Measurements from ENCODE around the gene DEK. TPM values are rescaled to one million over a fixed set of nuclear protein-coding genes. Genes with fewer than 3 reads are reported as not detected.
"Not testable (repeated sequence)": the region's sequence is repeated elsewhere in the genome, so short reads cannot be mapped to it uniquely, and the experiment has no call there.

The DEK gene
- total RNA-seq, 1 donor: 93.3 TPM

- H3K4me3 ChIP-seq (ENCODE audit: low read length): no peak overlapping the region
- peaks cover 47% of the 10 kb centered on the region for H3K4me1 ChIP-seq (ENCODE audit: insufficient read depth, low read length)
- H3K27me3 ChIP-seq (ENCODE audit: insufficient read depth, low read length): no peaks in the 10 kb centered on the region
- H3K9me3 ChIP-seq (ENCODE audit: low read depth, low read length): no peaks in the 10 kb centered on the region
Measured at GRCh38 chr6:18179770-18180356, 84.5 kb downstream of the DEK start.

- Histone ChIP-seq H3K4me1 (ENCODE audit: insufficient read depth, low read length) (peaks cover 47% of the 10 kb centered on the region), H3K9me3 (ENCODE audit: low read depth, low read length) (no peaks in the 10 kb centered on the region), H3K4me3 (ENCODE audit: low read length) (no peak overlapping the region), H3K27me3 (ENCODE audit: insufficient read depth, low read length) (no peaks in the 10 kb centered on the region)
Measured at GRCh38 chr6:18178960-18179615, 85.2 kb downstream of the DEK start.

GRCh38 chr6:18177286-18177965, 86.9 kb downstream of the DEK start:
- H3K4me1 ChIP-seq (ENCODE audit: insufficient read depth, low read length): peaks cover 47% of the 10 kb centered on the region
- H3K4me3 ChIP-seq (ENCODE audit: low read length): no peak overlapping the region
- no peaks in the 10 kb centered on the region for H3K9me3 ChIP-seq (ENCODE audit: low read depth, low read length)
- no peaks in the 10 kb centered on the region for H3K27me3 ChIP-seq (ENCODE audit: insufficient read depth, low read length)

DNA sequence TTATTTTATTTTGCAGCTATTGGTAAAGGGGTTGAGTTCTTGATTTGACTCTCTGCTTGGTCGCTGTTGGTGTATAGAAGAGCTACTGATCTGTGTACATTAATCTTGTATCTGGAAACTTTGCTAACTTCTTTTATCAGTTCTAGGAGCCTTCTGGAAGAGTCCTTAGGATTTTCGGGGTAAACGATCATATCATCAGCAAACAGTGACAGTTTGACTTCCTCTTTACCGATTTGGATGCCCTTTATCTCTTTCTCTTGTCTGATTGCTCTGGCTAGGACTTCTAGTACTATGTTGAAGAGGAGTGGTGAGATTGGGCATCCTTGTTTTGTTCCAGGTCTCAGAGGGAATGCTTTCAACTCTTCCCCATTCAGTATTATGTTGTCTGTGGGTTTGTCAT, 88.1 kb downstream of the DEK start:
- not testable (repeated sequence) for H3K27me3 ChIP-seq (ENCODE audit: insufficient read depth, low read length); H3K9me3 ChIP-seq (ENCODE audit: low read depth, low read length); H3K4me3 ChIP-seq (ENCODE audit: low read length)
- H3K4me1 ChIP-seq (ENCODE audit: insufficient read depth, low read length): peaks cover 54% of the 10 kb centered on the region

Other genes starting within 250 kb of the DEK start
- gene NHLRC1, start 141.9 kb downstream of the DEK start, total RNA-seq: 0.52 TPM
- 6.5 TPM for gene TPMT, start 109.5 kb downstream of the DEK start, total RNA-seq
- gene KDM1B, start 109.1 kb downstream of the DEK start, total RNA-seq: 19.1 TPM
- 26.1 TPM for gene RNF144B, start 122.8 kb upstream of the DEK start, total RNA-seq

Data from mononuclear cell (primary cell).